GM12878 (cell line): ENCODE data around the gene CNOT11. TPM values are rescaled to one million over a fixed set of nuclear protein-coding genes. Genes with fewer than 3 reads are reported as not detected.

Experiments used
- ATAC-seq: fragments of 200-7000 bp; cut with Tn5 transposase; 3 replicates; pipeline ENCODE4 v1.9.1; 2020; ENCODE audit warnings: mild to moderate bottlenecking, moderate library complexity
- BruUV-seq: library from RNA; stranded (reverse); fragments of 400-500 nt; replicated peaks from 2 replicates; lab custom pipeline; 2021; lab: Mats Ljungman, UMichigan
- CTCF ChIA-PET: fragments of 300-600 bp; sonication (Branson Sonifier 250); formaldehyde crosslinking; extraction: SDS; loops from one replicate; lab custom pipeline; 2021; ENCODE audit warnings: inconsistent platforms; lab: Yijun Ruan, JAX
- POLR2A ChIA-PET: fragments of 350-600 bp; formaldehyde crosslinking; extraction: SDS; loops from one replicate; lab custom pipeline; 2021; ENCODE audit warnings: inconsistent platforms; lab: Charles Lee
- RAD21 ChIA-PET: fragments of 300-600 bp; sonication (Branson Sonifier 250); formaldehyde crosslinking; loops from one replicate; lab custom pipeline; 2023; ENCODE audit warnings: antibody characterized with exemption; ENCODE audit not compliant: unreplicated experiment; lab: Charles Lee
- SMC1A ChIA-PET: fragments of 300-600 bp; sonication (Branson Sonifier 250); formaldehyde crosslinking; loops from one replicate; lab custom pipeline; 2023; ENCODE audit not compliant: unreplicated experiment, uncharacterized antibody; lab: Charles Lee
- DNase-seq: peaks from one replicate; pipeline ENCODE4 v3.0.0-alpha.2; 2011; ENCODE audit warnings: low read depth, low spot score
- FAIRE-seq: peaks from 3 replicates; lab custom pipeline; 2011; peaks lifted over from hg19 to GRCh38; lab: Jason Lieb, UNC
- H2AFZ ChIP-seq: 2 replicates; pipeline ENCODE4 v1.6.0; 2011; ENCODE audit warnings: low read depth, low read length, control low read depth; ENCODE audit not compliant: control insufficient read depth
- H3K27ac ChIP-seq: 2 replicates; pipeline ENCODE4 v1.5.1; 2011; ENCODE audit warnings: control low read depth; ENCODE audit not compliant: control insufficient read depth, insufficient read depth
- H3K27me3 ChIP-seq, 2 experiments: replicated peaks in 1 of 2; 2 replicates each; pipeline versions ENCODE4 v1.6.0 to v1.6.1; 2011; ENCODE audit warnings: low read length in 1 of 2; ENCODE audit not compliant: control insufficient read depth in 2 of 2, insufficient read depth in 2 of 2
- H3K36me3 ChIP-seq, 2 experiments: 2 replicates each; pipeline ENCODE4 v1.5.1; 2011; ENCODE audit warnings: low read length in 1 of 2; ENCODE audit not compliant: control insufficient read depth in 2 of 2, insufficient read depth in 2 of 2
- H3K4me1 ChIP-seq: 2 replicates; pipeline ENCODE4 v1.6.1; 2011; ENCODE audit warnings: mild to moderate bottlenecking, low read length, moderate library complexity, mixed read lengths; ENCODE audit not compliant: control insufficient read depth, insufficient read depth
- H3K4me2 ChIP-seq: 2 replicates; pipeline ENCODE4 v1.6.0; 2011; ENCODE audit warnings: control low read depth; ENCODE audit not compliant: control insufficient read depth, insufficient read depth
- H3K4me3 ChIP-seq: fragments of 200-600 bp; sonication (generic); 2 replicates; pipeline ENCODE4 v1.5.1; 2016
- H3K79me2 ChIP-seq: 2 replicates; pipeline ENCODE4 v1.6.0; 2011; ENCODE audit warnings: low read length; ENCODE audit not compliant: control insufficient read depth, insufficient read depth
- H3K9ac ChIP-seq: 2 replicates; pipeline ENCODE4 v1.8.0; 2011; ENCODE audit warnings: low read length, control low read depth, mixed read lengths; ENCODE audit not compliant: control insufficient read depth, insufficient read depth
- H3K9me3 ChIP-seq: replicated peaks from 3 replicates; pipeline ENCODE4 v1.5.1; 2011; ENCODE audit warnings: mild to moderate bottlenecking, low read length; ENCODE audit not compliant: control insufficient read depth, insufficient read depth
- H4K20me1 ChIP-seq: 2 replicates; pipeline ENCODE4 v1.6.0; 2011; ENCODE audit not compliant: control insufficient read depth, insufficient read depth
- BHLHE40 ChIP-seq, 2 experiments: fragments of 450-650 bp in 1 of 2; IDR thresholded peaks; 2 replicates each; pipeline ENCODE4 v1.6.1; 2011 to 2017; ENCODE audit warnings: low read depth in 2 of 2, borderline replicate concordance in 1 of 2, improper control_type of control experiment in 1 of 2, low read length in 1 of 2, mild to moderate bottlenecking in 1 of 2
- CHD1 ChIP-seq: IDR thresholded peaks from 2 replicates; pipeline ENCODE4 v1.6.1; 2012; ENCODE audit warnings: low read depth, low read length, improper control_type of control experiment
- FOXK2 ChIP-seq: fragments of 450-650 bp; IDR thresholded peaks from 2 replicates; pipeline ENCODE4 v1.6.1; 2017; ENCODE audit warnings: mild to moderate bottlenecking, moderate library complexity
- IRF5 ChIP-seq: fragments of 450-650 bp; IDR thresholded peaks from 2 replicates; pipeline ENCODE4 v1.6.1; 2017; ENCODE audit warnings: borderline replicate concordance
- NR2F1 ChIP-seq: fragments of 450-650 bp; conservative IDR thresholded peaks from 2 replicates; pipeline ENCODE4 v1.6.1; 2017; ENCODE audit warnings: mild to moderate bottlenecking
- RELA ChIP-seq: fragments of 450-650 bp; IDR thresholded peaks from 2 replicates; pipeline ENCODE4 v1.8.0; 2014; ENCODE audit warnings: borderline replicate concordance; ENCODE audit not compliant: partially characterized antibody
- SP1 ChIP-seq: IDR thresholded peaks from one replicate; pipeline ENCODE4 v1.6.1; 2011; ENCODE audit warnings: low read depth, low read length
- SUPT20H ChIP-seq: IDR thresholded peaks from 2 replicates; pipeline ENCODE4 v1.6.1; 2011; ENCODE audit warnings: low read depth, mild to moderate bottlenecking, low read length, moderate library complexity, borderline replicate concordance; ENCODE audit not compliant: control insufficient read depth
- USF2 ChIP-seq: IDR thresholded peaks from 2 replicates; pipeline ENCODE4 v1.6.1; 2011; ENCODE audit warnings: low read depth, low read length, improper control_type of control experiment, borderline replicate concordance
- ZBTB33 ChIP-seq: fragments of 450-650 bp; IDR thresholded peaks from 2 replicates; pipeline ENCODE4 v1.6.1; 2017; ENCODE audit warnings: mild to moderate bottlenecking
- ZNF687 ChIP-seq: fragments of 450-650 bp; IDR thresholded peaks from 2 replicates; pipeline ENCODE4 v1.6.1; 2017; ENCODE audit warnings: mild to moderate bottlenecking, moderate library complexity
- WGBS: methylation state at CpG from one replicate; pipeline ENCODE4 v1.1.6; 2016; ENCODE audit warnings: low lambda C conversion rate; ENCODE audit not compliant: insufficient replicate concordance, insufficient coverage; ENCODE audit errors: missing lambda C conversion rate; 5-methylcytosine and 5-hydroxymethylcytosine counted together
- in situ Hi-C: fragments of 300-500 bp; cut with MboI; formaldehyde crosslinking; loops from 9 replicates; pipeline ENCODE4 v1.14.3; 2018; ENCODE audit warnings: mixed read lengths
- intact Hi-C: fragments of 100-400 bp; cut with micrococcal nuclease; formaldehyde crosslinking; loops from one replicate; pipeline ENCODE4 v1.14.2; 2022; ENCODE audit not compliant: unreplicated experiment
- polyA plus RNA-seq, 11 experiments: library from polyadenylated mRNA; depleted of rRNA in 4 of 11; unstranded in 6 of 11; stranded (reverse) in 5 of 11; fragments of >200 nt; fragmentation: Nextera tagmentation in 4 of 11; fragmentation: Illumina TruSeq in 1 of 11; extraction: Ambion mirVana in 4 of 11; extraction: Trizol in 1 of 11; gene quantifications; 1 replicate in 1 of 11; 2 replicates in 10 of 11; pipeline versions ENCODE4 v1.2.1 to v1.2.3, GENCODE V29; 2011 to 2016; ENCODE audit warnings: inconsistent platforms in 2 of 11, missing spikeins in 2 of 11, low read depth in 1 of 11
- total RNA-seq, 4 experiments: library from RNA; depleted of rRNA in 3 of 4; stranded (reverse); fragments of >200 nt in 3 of 4; fragmentation: Illumina TruSeq in 1 of 4; extraction: Trizol in 1 of 4; gene quantifications; 2 replicates each; pipeline versions ENCODE4 v1.2.1 to v1.2.3, GENCODE V29; 2013 to 2021

Gene CNOT11
- total and polyA plus RNA-seq, 10 of the 15 experiments (the other 5 are each of a cell fraction or from before 2014, with no cell fraction given): 10.8 to 111 (median 50.5) TPM

- H3K36me3 ChIP-seq: no peaks in the 10 kb centered on the region
- TF ChIP-seq SUPT20H (no peak), ZNF687 (no peak), IRF5 (no peak), FOXK2 (no peak), NR2F1 (no peak), ZBTB33 (no peak), SP1 (no peak), CHD1 (no peak), USF2 (no peak), BHLHE40 (IDR thresholded peaks at IDR 0.05; ENCODE audit: borderline replicate concordance in 1 of 2, low read depth in 2 of 2, low read length in 1 of 2) (no peak), RELA (no peak)
Measured at GRCh38 chr2:101238930-101239759, 13.5 kb upstream of the CNOT11 start.

More at GRCh38 chr2:101238930-101239759, 13.5 kb upstream of the CNOT11 start:
- intact Hi-C loops: no loop called here
- POLR2A ChIA-PET: no interaction called here
- Histone ChIP-seq H4K20me1 (no peaks in the 10 kb centered on the region), H3K27me3 (no peaks in the 10 kb centered on the region), H2AFZ (no peak overlapping the region), H3K4me2 (no peak overlapping the region), H3K9ac (no peak overlapping the region), H3K79me2 (no peaks in the 10 kb centered on the region), H3K4me3 (no peak overlapping the region), H3K9me3 (peaks cover 2% of the 10 kb centered on the region; the same call in 1 of the 3 replicates), H3K4me1 (no peaks in the 10 kb centered on the region), H3K27ac (no peak overlapping the region)
- in situ Hi-C loops: no loop called here
- CTCF ChIA-PET: interaction anchor here (0.8 to 1.9 kb wide), 3 partner anchors 10 to 103 kb away, joined by 3 to 7 read pairs (median 6); no protein-coding TSS in a partner anchor
- WGBS: 58% methylated on average over 10 of the region's 12 CpGs
- ATAC-seq (no peak), DNase-seq (no peak), FAIRE-seq (no peak)
- SMC1A ChIA-PET: interaction anchor here (1.0 to 1.2 kb wide), 2 partner anchors 10 to 15 kb away, joined by 3 read pairs; no protein-coding TSS in a partner anchor
- RAD21 ChIA-PET: interaction anchor here (1.3 kb wide), 1 partner anchor 70 kb away, joined by 4 read pairs; the partner anchor contains the start of gene RNF149
- BruUV-seq: no TSS peak
